GM18861 (cell line): ENCODE measurements around the gene TYW5.

Experiments
- ATAC-seq: cut with Tn5 transposase; IDR thresholded peaks from one replicate; pipeline ENCODE4 v1.9.1; 2021; ENCODE audit not compliant: unreplicated experiment

The TYW5 gene

DNA sequence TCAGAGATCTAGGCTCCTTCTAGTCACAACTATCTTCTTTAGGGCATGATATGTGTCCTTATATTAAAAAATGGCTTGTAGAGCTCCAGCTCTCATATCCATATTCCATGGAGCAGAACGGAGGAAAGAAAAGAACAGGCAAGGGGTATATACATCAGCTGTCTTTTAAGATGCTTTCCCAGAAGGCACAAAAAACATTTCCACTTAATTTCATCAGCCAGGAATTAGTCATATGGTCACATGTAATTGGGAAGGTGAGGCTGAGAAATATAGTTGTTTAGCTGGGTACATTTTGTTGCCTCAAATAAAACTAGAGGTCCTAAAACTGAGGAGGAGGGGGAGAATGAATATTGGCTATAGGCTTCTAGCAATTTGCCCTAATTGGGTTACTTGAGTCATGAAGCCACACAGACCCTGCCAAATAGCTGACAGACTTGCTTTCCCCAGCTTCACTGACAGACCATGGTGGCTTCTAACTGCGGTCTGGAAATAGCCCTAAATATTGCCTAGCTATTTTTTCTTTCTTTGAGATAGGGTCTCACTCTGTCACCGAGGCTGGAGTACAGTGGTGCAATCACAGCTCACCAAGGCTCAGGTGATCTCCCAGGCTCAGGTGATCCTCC lies 20.1 kb upstream of the TYW5 start:
- ATAC-seq = no peak

DNA sequence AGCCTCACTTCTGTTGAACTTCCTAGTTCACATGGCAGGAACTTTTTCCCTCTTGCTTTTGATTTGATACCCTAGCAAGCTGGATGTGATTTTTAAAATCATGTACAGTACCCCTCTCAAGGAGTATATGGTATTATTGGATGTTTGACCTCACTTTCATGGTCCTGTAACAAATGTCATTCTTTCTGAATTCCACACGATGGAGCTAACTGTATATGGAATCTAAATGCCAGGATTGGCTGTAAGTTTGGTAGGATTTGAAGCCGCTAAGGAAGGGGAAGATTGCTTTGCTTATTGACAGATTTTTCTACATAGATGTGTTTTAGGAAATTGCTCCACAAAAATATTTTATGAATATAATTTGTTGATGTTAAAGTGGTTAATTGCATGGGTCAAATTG lies 18.4 kb upstream of the TYW5 start:
- no peak for ATAC-seq

DNA sequence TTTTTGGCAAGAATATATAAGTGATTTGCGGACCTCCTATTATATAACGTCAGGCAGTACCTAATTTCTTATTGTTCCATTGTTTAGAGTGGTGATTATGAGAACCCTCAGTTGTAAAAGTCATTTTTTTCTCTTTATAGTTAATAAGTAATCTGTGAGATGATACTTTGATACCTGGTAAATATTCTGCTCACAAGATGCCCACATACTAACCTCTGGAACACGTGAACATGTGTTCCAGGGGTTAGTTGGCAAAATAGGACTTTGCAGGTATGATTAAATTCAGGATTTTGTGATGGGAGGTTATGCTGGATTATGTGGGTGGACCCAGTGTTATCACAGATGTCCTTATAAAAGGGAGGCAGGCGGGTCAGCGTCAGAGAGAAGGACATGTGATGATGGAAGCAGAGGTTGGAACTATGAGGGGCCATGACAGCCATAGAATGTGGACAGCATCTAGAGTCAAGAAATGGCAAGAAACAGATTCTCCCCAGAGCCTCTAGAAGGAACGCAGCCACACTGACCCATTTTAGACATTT lies 16.9 kb upstream of the TYW5 start:
- no peak for ATAC-seq

DNA sequence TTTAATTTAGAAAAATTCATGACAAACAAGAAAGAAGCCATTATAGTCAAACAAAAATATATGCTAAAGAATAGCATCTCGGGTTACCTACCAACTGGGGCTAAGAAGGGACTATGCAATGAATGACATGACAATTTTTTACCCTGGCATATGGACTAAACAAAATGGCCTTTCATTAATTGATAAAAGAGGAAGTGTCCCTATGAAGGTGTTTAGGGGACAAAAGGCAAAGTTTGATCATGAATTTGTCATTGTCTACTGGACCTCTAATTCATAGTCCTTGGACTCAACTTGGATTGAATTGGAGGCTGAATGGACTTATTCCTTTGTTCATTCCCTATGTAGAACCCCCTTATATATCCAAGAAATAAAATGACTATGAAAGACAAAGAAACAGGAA lies 12.8 kb upstream of the TYW5 start:
- ATAC-seq = no peak

DNA sequence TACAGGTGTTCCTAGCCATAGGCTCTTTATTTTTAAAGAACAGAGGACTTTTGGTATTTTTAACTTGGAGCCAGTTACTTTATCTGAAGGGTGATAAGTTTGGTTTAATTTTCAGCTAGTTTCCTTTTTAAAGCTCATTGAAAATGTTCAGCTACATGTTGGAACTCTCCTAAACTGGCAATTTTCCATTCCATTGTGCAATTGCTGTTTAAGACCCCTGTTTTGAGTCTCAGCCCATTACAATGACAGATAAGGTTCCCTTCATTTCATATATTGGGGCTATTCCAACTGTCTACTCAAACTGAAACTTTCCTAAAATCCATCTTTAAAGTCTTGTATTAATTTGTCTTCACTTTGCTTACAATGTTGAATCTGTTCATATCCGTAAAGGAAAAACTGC lies 11.7 kb upstream of the TYW5 start:
- no peak for ATAC-seq

DNA sequence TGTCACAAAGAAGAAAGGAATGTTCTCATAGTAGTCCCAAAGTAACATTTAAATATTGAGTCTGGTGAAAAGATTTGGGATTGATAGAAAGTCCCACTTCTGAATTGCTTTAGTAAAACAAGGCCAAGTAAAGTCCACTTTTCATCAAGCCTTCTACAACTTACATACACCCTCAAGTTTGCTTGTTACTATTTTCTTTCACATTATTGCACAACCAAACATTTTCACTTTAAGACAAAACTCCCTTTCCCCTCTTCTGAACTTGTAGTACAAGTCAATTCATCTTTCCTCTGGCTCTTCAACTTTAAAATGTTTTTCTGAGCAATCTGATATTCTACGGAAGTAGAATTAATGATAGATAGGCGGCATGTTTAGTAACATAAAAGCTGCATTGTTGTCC lies 11.1 kb upstream of the TYW5 start:
- ATAC-seq = no peak

DNA sequence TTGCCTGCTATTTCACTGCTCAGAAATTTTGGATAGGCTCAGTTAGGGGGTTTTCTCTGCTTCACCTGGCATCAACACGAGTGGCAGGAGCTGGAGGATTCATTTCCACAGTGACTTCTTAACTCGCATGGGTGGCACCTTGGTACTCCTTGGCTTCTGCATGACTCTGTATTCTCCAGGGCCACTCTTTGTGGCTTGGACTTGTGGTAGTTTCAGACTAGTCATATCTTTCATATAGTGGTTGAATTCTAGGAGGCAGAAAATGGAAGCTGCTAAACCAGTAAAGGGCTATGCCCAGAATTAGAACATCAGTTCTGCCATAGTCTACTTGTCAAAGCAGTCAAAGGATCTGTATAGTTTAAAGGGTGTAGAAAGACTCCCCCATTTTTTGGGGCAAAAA lies 6.9 kb upstream of the TYW5 start:
- peak; percentile 63 for ATAC-seq

DNA sequence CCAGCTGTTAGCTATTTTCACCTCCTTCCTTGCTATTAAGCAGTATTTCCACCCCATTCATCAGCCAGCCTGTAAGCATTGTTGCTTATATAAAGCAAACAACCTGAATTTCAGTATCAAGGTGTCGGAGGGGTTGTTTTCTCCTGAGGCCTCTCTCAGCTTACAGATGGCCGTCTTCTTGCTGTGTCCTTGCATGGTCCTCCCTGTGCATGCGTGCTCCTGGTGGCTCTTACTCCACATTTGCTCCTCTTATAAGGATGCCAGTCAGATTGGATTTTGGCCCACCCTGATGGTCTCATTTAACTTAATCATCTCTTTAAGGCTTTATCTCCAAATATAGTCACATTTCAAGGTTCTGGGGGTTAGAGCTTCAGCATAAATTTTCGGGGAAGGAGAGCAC lies 2.7 kb upstream of the TYW5 start:
- no peak for ATAC-seq

DNA sequence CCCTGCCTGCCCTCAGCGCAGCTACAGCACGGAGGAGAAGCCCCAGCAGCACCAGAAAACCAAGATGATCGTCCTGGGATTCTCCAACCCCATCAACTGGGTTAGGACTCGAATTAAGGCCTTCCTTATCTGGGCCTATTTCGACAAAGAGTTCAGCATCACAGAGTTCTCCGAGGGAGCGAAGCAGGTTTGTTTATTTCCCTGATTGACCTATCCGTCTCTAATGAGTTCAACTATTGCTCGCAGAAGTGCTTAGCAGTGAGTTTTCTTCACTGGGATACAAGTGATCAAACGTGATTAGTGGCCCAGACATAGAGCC lies 730 bp upstream of the TYW5 start:
- no peak for ATAC-seq

- ATAC-seq = peak; percentile 24
Observed at GRCh38 chr2:199955007-199955338, 318 bp downstream of the TYW5 start.

DNA sequence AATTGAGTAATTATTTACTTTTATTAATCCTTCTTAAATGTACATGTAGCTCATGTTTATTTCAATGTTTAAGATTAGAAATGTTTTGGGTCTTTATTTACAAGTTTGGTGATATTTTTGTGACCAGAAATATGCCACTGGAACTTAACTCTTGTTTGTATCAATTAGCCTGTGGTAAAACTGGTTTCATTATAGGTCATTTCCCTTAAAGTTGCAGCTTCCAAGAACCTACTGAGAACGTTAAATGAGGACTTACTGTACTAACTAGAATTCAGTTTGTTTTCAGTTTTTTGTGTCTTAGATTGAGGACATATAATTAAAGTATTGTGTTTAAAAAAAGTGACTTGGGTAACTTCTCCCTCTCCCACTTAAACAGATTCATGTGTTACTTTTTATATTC lies 4.3 kb downstream of the TYW5 start:
- ATAC-seq = no peak

DNA sequence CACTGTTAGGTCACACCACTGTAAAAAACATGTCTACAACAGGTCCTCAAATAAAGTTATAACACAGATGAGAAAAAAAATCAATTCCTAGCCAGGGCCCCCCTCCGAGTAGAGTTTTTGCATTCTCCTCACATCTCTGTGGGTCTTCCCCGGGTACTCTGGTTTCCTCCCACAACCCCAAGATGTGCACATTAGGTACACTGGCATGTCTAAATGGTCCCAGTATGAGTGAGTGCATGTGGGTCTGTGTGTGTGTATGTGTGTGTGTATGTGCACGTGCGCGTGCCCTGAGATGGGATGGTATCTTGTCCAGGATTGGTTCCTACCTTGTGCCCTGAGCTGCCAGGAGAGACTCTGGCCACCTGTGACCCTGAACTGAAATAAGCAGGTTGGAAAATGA lies 4.9 kb downstream of the TYW5 start:
- no peak for ATAC-seq

DNA sequence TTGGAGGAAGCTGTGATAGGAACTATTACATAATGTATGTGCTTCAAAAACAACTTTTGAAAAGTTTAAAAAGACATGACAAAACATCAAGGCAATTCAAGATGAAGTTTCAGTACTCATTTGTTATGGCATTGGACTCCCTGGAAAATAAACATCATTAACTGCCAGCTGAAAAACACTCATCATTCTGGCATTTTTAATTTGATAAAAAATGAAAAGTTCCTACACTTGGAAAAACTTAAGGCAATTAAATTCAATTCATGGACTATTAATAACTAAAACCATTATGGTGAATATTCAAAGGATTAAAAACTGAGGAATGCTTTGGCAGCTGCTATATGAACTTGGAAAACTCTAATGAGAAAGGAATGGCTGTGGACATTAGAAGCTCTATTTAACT lies 8.5 kb downstream of the TYW5 start:
- no peak for ATAC-seq

GRCh38 chr2:199946196-199946595 lies 9.1 kb downstream of the TYW5 start:
- ATAC-seq = no peak

GRCh38 chr2:199943373-199943772 lies 11.9 kb downstream of the TYW5 start:
- ATAC-seq = no peak

- ATAC-seq = peak; percentile 56
Observed at GRCh38 chr2:199940373-199940772, 14.9 kb downstream of the TYW5 start.

- ATAC-seq = no peak
Observed at GRCh38 chr2:199936554-199936953, 18.7 kb downstream of the TYW5 start.

DNA sequence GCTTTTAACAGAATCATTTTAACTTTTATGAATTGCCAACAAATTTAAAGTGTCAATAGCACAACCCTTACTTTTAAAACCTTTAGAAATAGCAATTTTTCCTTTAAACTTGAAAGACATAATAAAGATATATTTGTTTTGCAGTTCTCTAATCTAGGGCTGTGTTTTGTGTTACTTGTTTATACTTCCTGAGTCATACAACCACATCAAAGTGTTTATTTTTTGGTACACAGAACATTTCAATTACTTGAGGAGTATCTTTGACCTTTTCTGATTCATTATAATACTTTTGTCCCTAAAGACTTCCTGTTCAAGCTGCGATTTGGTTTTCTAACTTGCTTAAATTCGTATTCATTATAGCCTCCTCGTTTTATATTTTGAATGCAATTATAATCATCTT lies 21.8 kb downstream of the TYW5 start:
- no peak for ATAC-seq

- ATAC-seq = no peak
Observed at GRCh38 chr2:199932312-199932855, 22.9 kb downstream of the TYW5 start.

DNA sequence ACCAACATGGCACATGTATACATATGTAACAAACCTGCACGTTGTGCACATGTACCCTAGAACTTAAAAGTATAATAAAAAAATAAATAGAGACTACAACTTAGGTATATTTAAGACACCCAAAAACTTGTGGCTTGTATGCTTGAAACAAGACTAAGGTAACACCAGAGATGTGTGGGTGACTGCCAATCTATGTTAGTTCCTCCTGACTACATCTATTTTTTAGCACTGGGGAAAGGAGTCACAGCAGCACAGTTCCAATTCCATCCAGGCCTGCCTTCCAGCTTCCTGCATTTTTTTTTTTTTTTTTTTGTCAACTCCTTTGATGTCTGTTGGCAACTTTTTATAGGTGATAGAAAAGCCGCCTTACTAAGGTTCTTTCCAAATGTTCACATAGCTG lies 26.0 kb downstream of the TYW5 start:
- no peak for ATAC-seq

DNA sequence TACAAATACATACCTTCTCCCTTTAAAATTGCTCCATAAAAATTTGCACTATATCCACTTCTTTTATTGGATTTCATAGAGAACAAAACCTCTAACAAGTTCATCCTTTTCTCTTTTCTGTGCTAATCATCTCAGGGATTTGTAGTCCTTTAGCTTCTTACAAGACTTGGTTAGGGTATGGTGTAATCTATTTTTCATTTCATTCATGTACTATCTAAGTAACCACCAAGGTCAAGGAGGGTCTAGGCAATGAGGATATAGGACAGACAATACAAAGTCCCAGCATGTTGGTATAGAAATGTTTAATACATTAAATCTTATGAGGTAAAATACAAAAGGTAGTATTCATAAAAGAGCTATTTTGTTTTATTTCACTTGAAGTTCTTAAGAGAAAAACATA lies 26.7 kb downstream of the TYW5 start:
- no peak for ATAC-seq

GRCh38 chr2:199928226-199928625 lies 27.1 kb downstream of the TYW5 start:
- ATAC-seq = no peak

DNA sequence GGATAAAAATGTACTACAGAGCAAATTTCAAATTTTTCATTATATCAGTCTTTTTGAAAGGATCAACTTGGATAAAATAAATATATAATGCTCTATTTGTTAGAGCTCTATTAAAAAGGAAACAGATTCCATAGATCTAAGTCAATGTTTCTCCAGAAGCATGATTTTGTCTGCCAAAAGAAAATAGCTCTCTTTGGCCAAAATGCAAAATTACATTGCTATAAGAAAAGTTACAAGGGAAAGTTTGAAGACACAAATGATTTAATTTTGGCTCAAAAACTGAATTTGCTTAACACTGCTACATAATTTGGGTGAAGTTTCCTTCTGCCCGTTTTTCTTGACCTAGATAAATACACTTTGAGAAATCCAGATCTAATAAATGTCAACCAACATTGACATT lies 28.5 kb downstream of the TYW5 start:
- ATAC-seq = no peak
